ENCODE measurements around the gene CHMP1A. TPM values are rescaled to one million over a fixed set of nuclear protein-coding genes. Genes with fewer than 3 reads are reported as not detected.

Gene CHMP1A
- total RNA-seq, 1 donor from 2014 or later = 65.3 TPM

DNA sequence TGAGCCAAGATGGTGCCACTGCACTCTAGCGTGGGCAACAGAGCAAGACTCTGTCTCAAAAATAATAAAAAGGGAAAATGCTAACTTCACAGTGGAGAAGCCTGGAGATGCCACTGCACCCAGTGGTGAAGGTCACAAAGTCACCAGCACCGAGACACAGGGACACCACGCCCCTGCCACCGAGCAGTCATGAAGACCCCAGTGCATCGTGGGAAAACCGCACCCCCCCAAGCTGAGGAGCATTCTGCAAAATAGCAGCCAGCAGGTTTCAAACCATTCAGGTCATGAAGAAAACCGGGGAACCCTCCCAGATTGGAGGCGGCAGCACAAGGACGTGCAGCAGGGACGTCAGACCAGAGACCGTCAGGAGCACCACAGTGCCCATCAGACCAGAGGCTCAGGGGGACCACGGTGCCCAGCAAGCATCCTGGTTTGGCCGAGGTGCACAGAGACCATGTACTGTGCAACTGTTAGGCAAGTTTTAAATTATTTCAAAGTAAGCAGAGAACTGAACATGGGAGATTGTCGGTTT is 13.7 kb downstream of the CHMP1A start:
- peaks cover 11% of the 10 kb centered on the region for H3K36me3 Mint-ChIP-seq (ENCODE audit: low read depth)
- H3K27ac Mint-ChIP-seq (ENCODE audit: unreplicated experiment) = no peak overlapping the region
- no peaks in the 10 kb centered on the region for H3K27me3 Mint-ChIP-seq (ENCODE audit: low read depth)

DNA sequence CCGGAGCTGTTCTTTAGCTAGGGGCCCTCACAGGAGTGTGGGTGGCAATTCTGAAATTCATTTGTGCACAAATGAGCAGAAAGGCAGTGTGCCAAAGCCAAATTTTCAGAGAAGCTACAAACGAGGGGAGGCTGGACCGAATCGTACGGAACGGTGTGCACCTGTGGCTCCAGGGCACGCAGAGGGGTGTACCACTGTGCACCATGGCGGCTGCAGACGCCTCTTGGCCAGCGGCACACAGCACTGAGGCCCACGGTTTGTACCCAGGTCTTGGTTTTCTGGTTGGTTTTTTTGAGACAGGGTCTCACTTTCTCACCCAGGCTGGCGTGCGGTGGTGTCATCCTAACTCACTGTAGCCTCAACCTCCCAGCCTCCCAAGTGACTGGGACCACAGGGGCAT is 14.9 kb downstream of the CHMP1A start:
- H3K4me3 Mint-ChIP-seq (ENCODE audit: unreplicated experiment) = no peak overlapping the region
- H3K27ac Mint-ChIP-seq (ENCODE audit: unreplicated experiment) = no peak overlapping the region
- peaks cover 8% of the 10 kb centered on the region for H3K4me1 Mint-ChIP-seq (ENCODE audit: low read depth)
- no peaks in the 10 kb centered on the region for H3K9me3 Mint-ChIP-seq (ENCODE audit: low read depth)
- H3K36me3 Mint-ChIP-seq (ENCODE audit: low read depth) = peaks cover 11% of the 10 kb centered on the region
- no peaks in the 10 kb centered on the region for H3K27me3 Mint-ChIP-seq (ENCODE audit: low read depth)
- TF ChIP-seq, protein P1, sequence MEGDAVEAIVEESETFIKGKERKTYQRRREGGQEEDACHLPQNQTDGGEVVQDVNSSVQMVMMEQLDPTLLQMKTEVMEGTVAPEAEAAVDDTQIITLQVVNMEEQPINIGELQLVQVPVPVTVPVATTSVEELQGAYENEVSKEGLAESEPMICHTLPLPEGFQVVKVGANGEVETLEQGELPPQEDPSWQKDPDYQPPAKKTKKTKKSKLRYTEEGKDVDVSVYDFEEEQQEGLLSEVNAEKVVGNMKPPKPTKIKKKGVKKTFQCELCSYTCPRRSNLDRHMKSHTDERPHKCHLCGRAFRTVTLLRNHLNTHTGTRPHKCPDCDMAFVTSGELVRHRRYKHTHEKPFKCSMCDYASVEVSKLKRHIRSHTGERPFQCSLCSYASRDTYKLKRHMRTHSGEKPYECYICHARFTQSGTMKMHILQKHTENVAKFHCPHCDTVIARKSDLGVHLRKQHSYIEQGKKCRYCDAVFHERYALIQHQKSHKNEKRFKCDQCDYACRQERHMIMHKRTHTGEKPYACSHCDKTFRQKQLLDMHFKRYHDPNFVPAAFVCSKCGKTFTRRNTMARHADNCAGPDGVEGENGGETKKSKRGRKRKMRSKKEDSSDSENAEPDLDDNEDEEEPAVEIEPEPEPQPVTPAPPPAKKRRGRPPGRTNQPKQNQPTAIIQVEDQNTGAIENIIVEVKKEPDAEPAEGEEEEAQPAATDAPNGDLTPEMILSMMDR (IDR thresholded peaks at IDR 0.05) = no peak
- DNase-seq (ENCODE audit: low spot score) = no peak

More for the DNA sequence above, 13.7 kb downstream of the CHMP1A start:
- Mint-ChIP-seq H3K4me3 (ENCODE audit: unreplicated experiment) (no peak overlapping the region), H3K9me3 (ENCODE audit: low read depth) (no peaks in the 10 kb centered on the region), H3K4me1 (ENCODE audit: low read depth) (peaks cover 8% of the 10 kb centered on the region)
- TF ChIP-seq, protein P1 (IDR thresholded peaks at IDR 0.05) = no peak
- DNase-seq (ENCODE audit: low spot score) = no peak

DNA sequence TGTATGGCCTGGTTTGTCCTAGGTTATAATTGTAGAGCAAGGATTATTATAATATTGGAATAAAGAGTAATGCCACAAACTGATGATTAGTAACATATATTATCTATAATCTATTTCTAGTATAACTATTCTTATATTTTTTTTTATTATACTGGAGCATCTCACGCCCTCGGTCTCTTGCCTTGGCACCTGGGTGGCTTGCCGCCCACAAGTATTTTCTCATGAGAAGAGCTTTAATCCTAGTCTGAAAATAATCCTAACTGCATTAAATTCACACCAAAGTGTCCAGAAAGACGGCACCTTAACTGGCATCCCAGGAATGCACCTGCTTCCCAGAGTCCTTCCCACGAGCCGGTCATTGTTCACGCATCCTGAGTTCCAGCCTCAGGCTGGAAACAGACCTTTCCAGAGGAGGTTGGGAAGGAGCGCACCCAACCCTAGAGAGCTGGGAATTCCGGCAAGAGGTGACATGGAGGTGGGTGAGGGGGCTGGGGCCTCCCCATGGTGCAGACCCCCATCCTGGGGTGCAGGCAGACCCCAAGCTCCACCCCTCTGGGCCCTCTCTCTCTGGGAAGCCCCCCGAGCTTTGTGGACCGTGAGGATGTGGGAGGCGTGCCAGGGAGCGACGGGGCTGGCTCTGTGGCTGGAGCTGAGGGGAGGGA is 15.9 kb downstream of the CHMP1A start:
- peak overlapping the region; percentile 64 for H3K27ac Mint-ChIP-seq (ENCODE audit: unreplicated experiment)

DNA sequence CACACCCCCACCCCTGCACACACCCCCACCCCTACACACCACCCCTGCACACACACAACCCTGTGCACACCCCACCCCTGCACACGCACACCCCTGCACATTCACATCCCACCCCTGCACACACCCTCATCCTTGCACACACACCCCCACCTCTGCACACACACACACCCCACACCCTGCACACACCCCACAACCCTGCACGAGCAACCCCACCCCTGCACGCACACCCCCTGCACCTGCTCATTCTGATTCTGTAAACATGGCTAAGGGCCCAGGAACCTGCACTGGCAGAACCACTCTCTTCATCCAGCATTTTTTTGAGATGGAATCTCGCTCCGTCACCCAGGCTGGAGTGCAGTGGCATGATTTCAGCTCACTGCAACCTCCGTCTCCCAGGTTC is 18.1 kb downstream of the CHMP1A start:
- Mint-ChIP-seq H3K27me3 (ENCODE audit: low read depth) (no peaks in the 10 kb centered on the region), H3K27ac (ENCODE audit: unreplicated experiment) (no peak overlapping the region), H3K4me1 (ENCODE audit: low read depth) (peaks cover 8% of the 10 kb centered on the region), H3K9me3 (ENCODE audit: low read depth) (no peaks in the 10 kb centered on the region), H3K36me3 (ENCODE audit: low read depth) (no peaks in the 10 kb centered on the region), H3K4me3 (ENCODE audit: unreplicated experiment) (no peak overlapping the region)
- DNase-seq (ENCODE audit: low spot score) = no peak
- TF ChIP-seq, protein P1 (IDR thresholded peaks at IDR 0.05) = no peak

More for the DNA sequence above, 15.9 kb downstream of the CHMP1A start:
- Mint-ChIP-seq H3K27me3 (ENCODE audit: low read depth) (no peaks in the 10 kb centered on the region), H3K4me3 (ENCODE audit: unreplicated experiment) (no peak overlapping the region), H3K36me3 (ENCODE audit: low read depth) (peaks cover 10% of the 10 kb centered on the region), H3K9me3 (ENCODE audit: low read depth) (no peaks in the 10 kb centered on the region), H3K4me1 (ENCODE audit: low read depth) (peaks cover 8% of the 10 kb centered on the region)
- TF ChIP-seq, protein P1 (IDR thresholded peaks at IDR 0.05) = peak; percentile 64
- no peak for DNase-seq (ENCODE audit: low spot score)

DNA sequence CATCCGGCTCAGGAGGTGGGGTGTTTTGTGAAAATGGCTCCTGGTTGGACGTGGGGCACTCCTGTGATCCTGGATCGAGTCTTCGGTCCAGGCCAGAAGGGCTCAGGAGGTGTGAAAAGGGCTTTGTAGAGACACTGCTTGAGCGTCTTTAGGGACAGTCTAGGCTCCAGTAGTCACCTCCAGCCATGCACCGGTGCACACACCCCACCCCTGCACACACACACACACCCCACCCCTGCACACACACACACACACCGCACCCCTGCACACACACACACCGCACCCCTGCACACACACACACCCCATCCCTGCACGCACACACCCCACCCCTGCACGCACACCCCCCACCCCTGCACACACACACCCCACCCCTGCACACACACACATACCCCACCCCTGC is 19.1 kb downstream of the CHMP1A start:
- H3K4me3 Mint-ChIP-seq (ENCODE audit: unreplicated experiment) = no peak overlapping the region

More for the DNA sequence above, 19.1 kb downstream of the CHMP1A start:
- peaks cover 4% of the 10 kb centered on the region for H3K27me3 Mint-ChIP-seq (ENCODE audit: low read depth)
- H3K9me3 Mint-ChIP-seq (ENCODE audit: low read depth) = no peaks in the 10 kb centered on the region
- TF ChIP-seq, protein P1 (IDR thresholded peaks at IDR 0.05) = no peak
- DNase-seq (ENCODE audit: low spot score) = no peak
- H3K4me1 Mint-ChIP-seq (ENCODE audit: low read depth) = peaks cover 8% of the 10 kb centered on the region
- H3K36me3 Mint-ChIP-seq (ENCODE audit: low read depth) = no peaks in the 10 kb centered on the region
- no peak overlapping the region for H3K27ac Mint-ChIP-seq (ENCODE audit: unreplicated experiment)

All from chondrocyte (in vitro differentiated cells).